Measurements from ENCODE around the gene AHRR. TPM values are rescaled to one million over a fixed set of nuclear protein-coding genes. Genes with fewer than 3 reads are reported as not detected.
A peak's percentile ranks its signal among the peaks of the same experiment; 100 is the strongest.

The AHRR gene
- total and polyA plus RNA-seq, 2 donors from 2014 or later, result 0.71 to 1.7 TPM

DNA sequence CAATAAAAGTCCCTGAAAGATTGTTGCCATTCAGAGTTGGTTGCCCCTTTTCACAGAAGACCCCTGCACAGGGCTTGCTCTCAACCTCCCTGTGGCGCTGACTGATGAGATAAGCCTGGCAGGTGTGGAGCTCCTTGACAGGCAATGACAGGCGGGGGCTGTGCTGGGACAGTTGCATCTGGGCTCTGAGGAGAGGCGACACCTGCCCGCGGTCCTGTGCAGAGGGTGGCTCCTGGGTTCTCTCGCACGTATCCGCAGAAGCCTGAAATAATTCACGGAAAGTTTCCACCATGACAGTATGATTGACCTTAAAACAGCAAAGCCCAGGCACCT, 101.7 kb downstream of the AHRR start:
- peak in 2 of 5 donors; percentile 22 to 25 for DNase-seq
- FAIRE-seq, result no peak
- Histone ChIP-seq H3K27ac (ENCODE audit: low read depth in 2 of 2, low read length in 2 of 2) (no peak overlapping the region), H3K9ac (ENCODE audit: low read length in 3 of 3) (no peak overlapping the region), H3K27me3 (ENCODE audit: control insufficient read depth, insufficient read depth, low read length) (no peaks in the 10 kb centered on the region), H3K4me1 (ENCODE audit: control insufficient read depth in 2 of 3, insufficient read depth in 2 of 3, low read depth in 1 of 3, low read length in 3 of 3) (no peaks in the 10 kb centered on the region), H3K36me3 (ENCODE audit: control insufficient read depth in 2 of 3, insufficient read depth in 3 of 3, low read length in 3 of 3) (no peaks in the 10 kb centered on the region), H3K4me3 (ENCODE audit: low read length in 3 of 3) (no peak overlapping the region), H3K9me3 (ENCODE audit: control insufficient read depth in 2 of 3, insufficient read depth in 1 of 3, low read length in 3 of 3) (no peaks in the 10 kb centered on the region)
- intact Hi-C loops (cut with DNase I), result no loop called here
- TF ChIP-seq, protein P1, sequence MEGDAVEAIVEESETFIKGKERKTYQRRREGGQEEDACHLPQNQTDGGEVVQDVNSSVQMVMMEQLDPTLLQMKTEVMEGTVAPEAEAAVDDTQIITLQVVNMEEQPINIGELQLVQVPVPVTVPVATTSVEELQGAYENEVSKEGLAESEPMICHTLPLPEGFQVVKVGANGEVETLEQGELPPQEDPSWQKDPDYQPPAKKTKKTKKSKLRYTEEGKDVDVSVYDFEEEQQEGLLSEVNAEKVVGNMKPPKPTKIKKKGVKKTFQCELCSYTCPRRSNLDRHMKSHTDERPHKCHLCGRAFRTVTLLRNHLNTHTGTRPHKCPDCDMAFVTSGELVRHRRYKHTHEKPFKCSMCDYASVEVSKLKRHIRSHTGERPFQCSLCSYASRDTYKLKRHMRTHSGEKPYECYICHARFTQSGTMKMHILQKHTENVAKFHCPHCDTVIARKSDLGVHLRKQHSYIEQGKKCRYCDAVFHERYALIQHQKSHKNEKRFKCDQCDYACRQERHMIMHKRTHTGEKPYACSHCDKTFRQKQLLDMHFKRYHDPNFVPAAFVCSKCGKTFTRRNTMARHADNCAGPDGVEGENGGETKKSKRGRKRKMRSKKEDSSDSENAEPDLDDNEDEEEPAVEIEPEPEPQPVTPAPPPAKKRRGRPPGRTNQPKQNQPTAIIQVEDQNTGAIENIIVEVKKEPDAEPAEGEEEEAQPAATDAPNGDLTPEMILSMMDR (IDR thresholded peaks at IDR 0.05; ENCODE audit: borderline replicate concordance, extremely low read depth, insufficient read depth), result no peak

DNA sequence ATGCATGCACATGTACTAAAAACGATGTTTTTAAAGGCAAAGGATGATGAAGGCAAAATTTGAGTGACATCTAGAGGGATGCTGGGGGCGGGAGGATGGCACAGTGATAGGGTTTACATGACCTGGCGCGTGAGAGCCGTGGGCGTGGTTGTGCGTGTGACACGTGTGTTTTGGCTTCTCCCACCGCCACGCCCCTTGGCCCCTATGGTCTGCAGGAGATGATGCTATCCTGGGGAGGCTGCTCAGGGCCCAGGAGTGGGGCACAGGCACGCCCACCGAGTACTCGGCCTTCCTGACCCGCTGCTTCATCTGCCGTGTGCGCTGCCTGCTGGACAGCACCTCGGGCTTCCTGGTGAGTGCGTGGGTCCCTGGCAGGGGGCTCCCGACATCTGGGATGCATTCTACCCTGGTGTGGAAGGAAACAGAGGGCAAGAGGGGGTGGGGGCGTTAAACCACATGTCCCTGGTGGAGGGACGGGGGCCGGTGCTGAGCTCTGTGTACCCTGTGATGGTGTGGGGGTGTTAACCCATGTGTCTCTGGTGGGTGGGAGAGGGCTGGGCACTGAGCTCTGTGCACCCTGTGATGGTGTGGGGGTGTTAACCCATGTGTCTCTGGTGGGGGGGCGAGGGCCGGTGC, 102.2 kb downstream of the AHRR start:
- DNase-seq (peak in 2 of 5 donors; percentile 39 to 59), FAIRE-seq (no peak)
- intact Hi-C loops (cut with DNase I), result no loop called here
- H3K27me3 ChIP-seq (ENCODE audit: control insufficient read depth, insufficient read depth, low read length), result no peaks in the 10 kb centered on the region
- no peaks in the 10 kb centered on the region for H3K9me3 ChIP-seq (ENCODE audit: control insufficient read depth in 2 of 3, insufficient read depth in 1 of 3, low read length in 3 of 3)
- TF ChIP-seq, protein P1 (IDR thresholded peaks at IDR 0.05; ENCODE audit: borderline replicate concordance, extremely low read depth, insufficient read depth), result no peak
- H3K27ac ChIP-seq (ENCODE audit: low read depth in 2 of 2, low read length in 2 of 2), result no peak overlapping the region
- no peaks in the 10 kb centered on the region for H3K4me1 ChIP-seq (ENCODE audit: control insufficient read depth in 2 of 3, insufficient read depth in 2 of 3, low read depth in 1 of 3, low read length in 3 of 3)
- H3K9ac ChIP-seq (ENCODE audit: low read length in 3 of 3), result no peak overlapping the region
- no peaks in the 10 kb centered on the region for H3K36me3 ChIP-seq (ENCODE audit: control insufficient read depth in 2 of 3, insufficient read depth in 3 of 3, low read length in 3 of 3)
- H3K4me3 ChIP-seq (ENCODE audit: low read length in 3 of 3), result no peak overlapping the region

DNA sequence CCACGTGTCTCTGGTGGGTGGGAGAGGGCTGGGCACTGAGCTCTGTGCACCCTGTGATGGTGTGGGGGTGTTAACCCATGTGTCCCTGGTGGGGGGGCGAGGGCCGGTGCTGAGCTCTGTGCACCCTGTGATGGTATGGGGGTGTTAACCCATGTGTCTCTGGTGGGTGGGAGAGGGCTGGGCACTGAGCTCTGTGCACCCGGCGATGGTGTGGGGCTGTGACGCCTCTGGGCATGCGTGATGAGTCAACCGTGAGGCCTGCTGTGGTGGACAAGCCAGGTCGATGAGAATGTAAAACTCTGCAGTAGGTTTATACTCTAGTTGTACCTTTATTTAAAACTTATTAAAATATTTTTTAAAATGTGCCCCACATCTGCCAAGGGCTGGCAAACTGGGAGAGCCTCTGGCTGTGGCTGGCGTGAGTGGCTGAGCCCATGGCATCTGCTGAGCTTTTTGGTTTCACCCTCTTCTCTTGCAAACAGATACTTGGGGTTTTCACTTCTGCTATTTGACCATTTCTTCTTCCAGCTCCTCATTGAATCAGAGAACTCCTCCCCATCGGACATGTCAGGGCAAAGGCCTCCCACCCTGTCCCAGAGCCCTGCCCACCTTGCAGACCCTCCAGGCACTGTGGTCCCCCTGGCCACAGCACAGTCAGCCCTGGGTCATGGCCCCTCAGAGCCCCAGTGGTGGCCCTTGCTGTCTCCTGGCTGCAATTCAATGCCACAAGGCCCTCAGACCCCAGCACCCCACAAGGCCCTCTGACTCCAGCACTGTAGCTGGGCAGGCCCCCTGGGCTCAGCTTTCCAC, 103.0 kb downstream of the AHRR start:
- H3K9ac ChIP-seq (ENCODE audit: low read length in 3 of 3), result no peak overlapping the region
- no peak overlapping the region for H3K27ac ChIP-seq (ENCODE audit: low read depth in 2 of 2, low read length in 2 of 2)
- no peaks in the 10 kb centered on the region for H3K4me1 ChIP-seq (ENCODE audit: control insufficient read depth in 2 of 3, insufficient read depth in 2 of 3, low read depth in 1 of 3, low read length in 3 of 3)
- no peaks in the 10 kb centered on the region for H3K9me3 ChIP-seq (ENCODE audit: control insufficient read depth in 2 of 3, insufficient read depth in 1 of 3, low read length in 3 of 3)
- no peaks in the 10 kb centered on the region for H3K27me3 ChIP-seq (ENCODE audit: control insufficient read depth, insufficient read depth, low read length)
- H3K36me3 ChIP-seq (ENCODE audit: control insufficient read depth in 2 of 3, insufficient read depth in 3 of 3, low read length in 3 of 3), result no peaks in the 10 kb centered on the region
- no peak overlapping the region for H3K4me3 ChIP-seq (ENCODE audit: low read length in 3 of 3)
- DNase-seq (peak in 2 of 5 donors; percentile 26 to 57), FAIRE-seq (no peak)
- TF ChIP-seq, protein P1 (IDR thresholded peaks at IDR 0.05; ENCODE audit: borderline replicate concordance, extremely low read depth, insufficient read depth), result no peak
- intact Hi-C loops (cut with DNase I), result no loop called here
